Measurements from ENCODE around the gene TNIK. TPM values are rescaled to one million over a fixed set of nuclear protein-coding genes. Genes with fewer than 3 reads are reported as not detected.

The TNIK gene
- total and polyA plus RNA-seq, 2 donors from 2014 or later = 3.6 to 48.9 TPM

DNA sequence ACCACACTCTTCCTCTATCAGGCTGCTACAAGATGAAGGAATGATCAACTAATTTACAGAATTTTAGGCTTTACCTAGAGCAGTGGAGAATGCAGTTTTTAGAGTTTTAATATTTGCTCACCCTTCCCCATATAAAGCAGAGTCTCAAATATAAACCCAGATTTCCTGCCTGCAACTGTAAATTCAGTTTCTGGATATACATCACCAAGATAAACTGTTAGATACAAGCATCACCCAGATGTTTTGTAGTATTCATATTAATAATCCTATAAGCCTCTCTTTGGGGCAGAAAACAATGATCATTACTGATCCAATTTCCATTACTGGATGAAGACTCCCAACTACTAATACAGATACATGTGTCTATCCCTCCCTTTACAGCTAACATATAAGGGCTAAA is 205.9 kb downstream of the TNIK start:
- FAIRE-seq = no peak
- TF ChIP-seq, protein P1, sequence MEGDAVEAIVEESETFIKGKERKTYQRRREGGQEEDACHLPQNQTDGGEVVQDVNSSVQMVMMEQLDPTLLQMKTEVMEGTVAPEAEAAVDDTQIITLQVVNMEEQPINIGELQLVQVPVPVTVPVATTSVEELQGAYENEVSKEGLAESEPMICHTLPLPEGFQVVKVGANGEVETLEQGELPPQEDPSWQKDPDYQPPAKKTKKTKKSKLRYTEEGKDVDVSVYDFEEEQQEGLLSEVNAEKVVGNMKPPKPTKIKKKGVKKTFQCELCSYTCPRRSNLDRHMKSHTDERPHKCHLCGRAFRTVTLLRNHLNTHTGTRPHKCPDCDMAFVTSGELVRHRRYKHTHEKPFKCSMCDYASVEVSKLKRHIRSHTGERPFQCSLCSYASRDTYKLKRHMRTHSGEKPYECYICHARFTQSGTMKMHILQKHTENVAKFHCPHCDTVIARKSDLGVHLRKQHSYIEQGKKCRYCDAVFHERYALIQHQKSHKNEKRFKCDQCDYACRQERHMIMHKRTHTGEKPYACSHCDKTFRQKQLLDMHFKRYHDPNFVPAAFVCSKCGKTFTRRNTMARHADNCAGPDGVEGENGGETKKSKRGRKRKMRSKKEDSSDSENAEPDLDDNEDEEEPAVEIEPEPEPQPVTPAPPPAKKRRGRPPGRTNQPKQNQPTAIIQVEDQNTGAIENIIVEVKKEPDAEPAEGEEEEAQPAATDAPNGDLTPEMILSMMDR (IDR thresholded peaks at IDR 0.05; ENCODE audit: borderline replicate concordance, extremely low read depth, insufficient read depth) = no peak
- Histone ChIP-seq H3K27ac (ENCODE audit: low read depth in 2 of 2, low read length in 2 of 2) (no peak overlapping the region), H3K4me3 (ENCODE audit: low read length in 3 of 3) (no peak overlapping the region), H3K36me3 (ENCODE audit: control insufficient read depth in 2 of 3, insufficient read depth in 3 of 3, low read length in 3 of 3) (no peaks in the 10 kb centered on the region), H3K9me3 (ENCODE audit: control insufficient read depth in 2 of 3, insufficient read depth in 1 of 3, low read length in 3 of 3) (no peaks in the 10 kb centered on the region), H3K9ac (ENCODE audit: low read length in 3 of 3) (no peak overlapping the region), H3K27me3 (ENCODE audit: control insufficient read depth, insufficient read depth, low read length) (no peaks in the 10 kb centered on the region), H3K4me1 (ENCODE audit: control insufficient read depth in 2 of 3, insufficient read depth in 2 of 3, low read depth in 1 of 3, low read length in 3 of 3) (no peaks in the 10 kb centered on the region)
- intact Hi-C loops (cut with DNase I) = no loop called here
- DNase-seq = no peak

DNA sequence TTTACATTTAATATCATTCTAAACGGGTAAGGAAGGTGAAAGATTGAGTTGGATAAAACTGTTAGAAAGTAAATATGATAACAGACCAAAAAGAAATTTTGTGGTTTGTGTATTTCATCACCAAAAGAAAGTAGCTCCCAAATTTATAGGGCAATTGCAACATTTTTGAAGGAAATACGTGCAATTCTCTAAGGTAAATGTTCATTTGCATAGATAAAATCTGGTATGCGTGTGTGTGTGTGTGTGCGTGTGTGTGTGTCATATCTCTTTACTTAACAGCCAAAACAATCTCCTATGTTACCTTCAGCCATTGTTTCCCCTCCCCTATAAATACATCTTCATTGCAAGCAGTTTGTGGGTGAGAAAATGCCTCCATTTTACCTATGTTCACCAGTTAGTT is 208.4 kb downstream of the TNIK start:
- no peak for FAIRE-seq
- Histone ChIP-seq H3K4me3 (ENCODE audit: low read length in 3 of 3) (no peak overlapping the region), H3K9me3 (ENCODE audit: control insufficient read depth in 2 of 3, insufficient read depth in 1 of 3, low read length in 3 of 3) (no peaks in the 10 kb centered on the region), H3K9ac (ENCODE audit: low read length in 3 of 3) (no peak overlapping the region), H3K36me3 (ENCODE audit: control insufficient read depth in 2 of 3, insufficient read depth in 3 of 3, low read length in 3 of 3) (no peaks in the 10 kb centered on the region), H3K27ac (ENCODE audit: low read depth in 2 of 2, low read length in 2 of 2) (no peak overlapping the region), H3K4me1 (ENCODE audit: control insufficient read depth in 2 of 3, insufficient read depth in 2 of 3, low read depth in 1 of 3, low read length in 3 of 3) (no peaks in the 10 kb centered on the region), H3K27me3 (ENCODE audit: control insufficient read depth, insufficient read depth, low read length) (no peaks in the 10 kb centered on the region)
- intact Hi-C loops (cut with DNase I) = no loop called here
- DNase-seq = no peak
- TF ChIP-seq, protein P1 (IDR thresholded peaks at IDR 0.05; ENCODE audit: borderline replicate concordance, extremely low read depth, insufficient read depth) = no peak

GRCh38 chr3:171250444-171250843 is 209.8 kb downstream of the TNIK start:
- no peaks in the 10 kb centered on the region for H3K9me3 ChIP-seq (ENCODE audit: control insufficient read depth in 2 of 3, insufficient read depth in 1 of 3, low read length in 3 of 3)
- no peak for FAIRE-seq
- intact Hi-C loops (cut with DNase I) = no loop called here
- no peaks in the 10 kb centered on the region for H3K27me3 ChIP-seq (ENCODE audit: control insufficient read depth, insufficient read depth, low read length)
- H3K36me3 ChIP-seq (ENCODE audit: control insufficient read depth in 2 of 3, insufficient read depth in 3 of 3, low read length in 3 of 3) = no peaks in the 10 kb centered on the region
- no peak overlapping the region for H3K4me3 ChIP-seq (ENCODE audit: low read length in 3 of 3)
- no peak overlapping the region for H3K9ac ChIP-seq (ENCODE audit: low read length in 3 of 3)
- TF ChIP-seq, protein P1 (IDR thresholded peaks at IDR 0.05; ENCODE audit: borderline replicate concordance, extremely low read depth, insufficient read depth) = no peak
- H3K27ac ChIP-seq (ENCODE audit: low read depth in 2 of 2, low read length in 2 of 2) = no peak overlapping the region
- H3K4me1 ChIP-seq (ENCODE audit: control insufficient read depth in 2 of 3, insufficient read depth in 2 of 3, low read depth in 1 of 3, low read length in 3 of 3) = no peaks in the 10 kb centered on the region
- no peak for DNase-seq

- DNase-seq = no peak
- intact Hi-C loops (cut with DNase I) = no loop called here
- H3K9ac ChIP-seq (ENCODE audit: low read length in 3 of 3) = no peak overlapping the region
- H3K27ac ChIP-seq (ENCODE audit: low read depth in 2 of 2, low read length in 2 of 2) = no peak overlapping the region
- H3K4me1 ChIP-seq (ENCODE audit: control insufficient read depth in 2 of 3, insufficient read depth in 2 of 3, low read depth in 1 of 3, low read length in 3 of 3) = no peaks in the 10 kb centered on the region
- H3K9me3 ChIP-seq (ENCODE audit: control insufficient read depth in 2 of 3, insufficient read depth in 1 of 3, low read length in 3 of 3) = no peaks in the 10 kb centered on the region
- FAIRE-seq = no peak
- no peak overlapping the region for H3K4me3 ChIP-seq (ENCODE audit: low read length in 3 of 3)
- no peaks in the 10 kb centered on the region for H3K27me3 ChIP-seq (ENCODE audit: control insufficient read depth, insufficient read depth, low read length)
- TF ChIP-seq, protein P1 (IDR thresholded peaks at IDR 0.05; ENCODE audit: borderline replicate concordance, extremely low read depth, insufficient read depth) = no peak
- H3K36me3 ChIP-seq (ENCODE audit: control insufficient read depth in 2 of 3, insufficient read depth in 3 of 3, low read length in 3 of 3) = no peaks in the 10 kb centered on the region
These were observed 211.0 kb downstream of the TNIK start for GRCh38 chr3:171249245-171249644.

Measured in kidney (tissue), 14 donors.